ENCODE data around the gene COPG1.

GRCh38 chr3:129252748-129253147 is 3.3 kb downstream of the COPG1 start:
- TF ChIP-seq CTCF (IDR thresholded peaks at IDR 0.05; ENCODE audit: low read depth, low read length): no peak
- TF ChIP-seq POLR2A (IDR thresholded peaks at IDR 0.05; ENCODE audit: extremely low read depth, insufficient read length): no peak

All from NB4 (cell line).